GM12878 (cell line): ENCODE results near the gene C1orf35. TPM values are rescaled to one million over a fixed set of nuclear protein-coding genes. Genes with fewer than 3 reads are reported as not detected.
A peak's percentile ranks its signal among the peaks of the same experiment; 100 is the strongest.

ENCODE experiments used
- ATF2 ChIP-seq: IDR thresholded peaks from 2 replicates; pipeline ENCODE4 v1.6.1; 2012; ENCODE audit warnings: low read length, inconsistent platforms
- ATF7 ChIP-seq: fragments of 450-650 bp; IDR thresholded peaks from 2 replicates; pipeline ENCODE4 v1.6.1; 2016; ENCODE audit warnings: low read depth, mild to moderate bottlenecking
- BACH1 ChIP-seq: fragments of 450-650 bp; IDR thresholded peaks from 2 replicates; pipeline ENCODE4 v1.6.1; 2017; ENCODE audit warnings: mild to moderate bottlenecking, borderline replicate concordance
- BRCA1 ChIP-seq: IDR thresholded peaks from 2 replicates; pipeline ENCODE4 v1.6.1; 2011; ENCODE audit warnings: low read depth, low read length, improper control_type of control experiment
- CBX3 ChIP-seq: fragments of 200-600 bp; sonication (generic); IDR thresholded peaks from 2 replicates; pipeline ENCODE4 v1.6.1; 2016; ENCODE audit warnings: low read depth, borderline replicate concordance
- CEBPB ChIP-seq, 2 experiments: fragments of 150-350 bp in 1 of 2; IDR thresholded peaks; 2 replicates each; pipeline ENCODE4 v1.6.1; 2012 to 2014; ENCODE audit warnings: low read depth in 2 of 2, low read length in 2 of 2, borderline replicate concordance in 1 of 2, inconsistent platforms in 1 of 2
- CHD1 ChIP-seq: IDR thresholded peaks from 2 replicates; pipeline ENCODE4 v1.6.1; 2012; ENCODE audit warnings: low read depth, low read length, improper control_type of control experiment
- CREB1 ChIP-seq: IDR thresholded peaks from 2 replicates; pipeline ENCODE4 v1.6.1; 2012; ENCODE audit warnings: low read depth, mild to moderate bottlenecking, inconsistent platforms
- E2F4 ChIP-seq: IDR thresholded peaks from 2 replicates; pipeline ENCODE4 v1.6.1; 2012; ENCODE audit warnings: low read depth, low read length, improper control_type of control experiment
- GATAD2B ChIP-seq: fragments of 450-650 bp; conservative IDR thresholded peaks from 2 replicates; pipeline ENCODE4 v1.6.1; 2017; ENCODE audit warnings: low read depth, mild to moderate bottlenecking, moderate library complexity
- HCFC1 ChIP-seq: fragments of 150-350 bp; IDR thresholded peaks from 2 replicates; pipeline ENCODE4 v1.6.1; 2014; ENCODE audit warnings: low read length
- IRF3 ChIP-seq: fragments of 450-650 bp; IDR thresholded peaks from 2 replicates; pipeline ENCODE4 v1.6.1; 2014; ENCODE audit warnings: mild to moderate bottlenecking
- KAT2A ChIP-seq: conservative IDR thresholded peaks from 2 replicates; pipeline ENCODE4 v1.6.1; 2011; ENCODE audit warnings: low read depth, low read length; ENCODE audit not compliant: control insufficient read depth
- LARP7 ChIP-seq: fragments of 450-650 bp; IDR thresholded peaks from 2 replicates; pipeline ENCODE4 v1.6.1; 2017; ENCODE audit warnings: mild to moderate bottlenecking
- MTA2 ChIP-seq: fragments of 450-650 bp; IDR thresholded peaks from 2 replicates; pipeline ENCODE4 v1.6.1; 2016; ENCODE audit warnings: low read depth, mild to moderate bottlenecking, moderate library complexity
- MTA3 ChIP-seq: IDR thresholded peaks from 2 replicates; pipeline ENCODE4 v1.6.1; 2012; ENCODE audit warnings: low read length, inconsistent platforms, borderline replicate concordance
- NFYB ChIP-seq: IDR thresholded peaks from 2 replicates; pipeline ENCODE4 v1.6.1; 2011; ENCODE audit warnings: low read depth, mild to moderate bottlenecking, low read length, improper control_type of control experiment, moderate library complexity; ENCODE audit not compliant: insufficient read depth
- NR2C1 ChIP-seq: fragments of 450-650 bp; IDR thresholded peaks from 2 replicates; pipeline ENCODE4 v1.6.1; 2017; ENCODE audit warnings: antibody characterized with exemption, mild to moderate bottlenecking, moderate library complexity
- NR2C2 ChIP-seq: IDR thresholded peaks from 2 replicates; pipeline ENCODE4 v1.6.1; 2011; ENCODE audit warnings: borderline replicate concordance, low read depth; ENCODE audit not compliant: control insufficient read depth, insufficient read length
- POU2F2 ChIP-seq: IDR thresholded peaks from 3 replicates; pipeline ENCODE4 v1.6.1; 2011; ENCODE audit warnings: low read depth, mild to moderate bottlenecking, low read length, borderline replicate concordance
- RAD51 ChIP-seq: fragments of 450-650 bp; IDR thresholded peaks from 2 replicates; pipeline ENCODE4 v1.6.1; 2016; ENCODE audit warnings: moderate library complexity, mild to moderate bottlenecking, inconsistent platforms
- RELA ChIP-seq: fragments of 450-650 bp; IDR thresholded peaks from 2 replicates; pipeline ENCODE4 v1.8.0; 2014; ENCODE audit warnings: borderline replicate concordance; ENCODE audit not compliant: partially characterized antibody
- SIN3A ChIP-seq: IDR thresholded peaks from 2 replicates; pipeline ENCODE4 v1.6.1; 2012; ENCODE audit warnings: low read depth, low read length, improper control_type of control experiment
- SKIL ChIP-seq: fragments of 450-650 bp; IDR thresholded peaks from 2 replicates; pipeline ENCODE4 v1.6.1; 2017; ENCODE audit warnings: mild to moderate bottlenecking, low read depth, inconsistent platforms; ENCODE audit not compliant: poor library complexity, severe bottlenecking
- SMC3 ChIP-seq: IDR thresholded peaks from 2 replicates; pipeline ENCODE4 v1.6.1; 2011; ENCODE audit warnings: low read length, improper control_type of control experiment, borderline replicate concordance
- SUPT20H ChIP-seq: IDR thresholded peaks from 2 replicates; pipeline ENCODE4 v1.6.1; 2011; ENCODE audit warnings: low read depth, mild to moderate bottlenecking, low read length, moderate library complexity, borderline replicate concordance; ENCODE audit not compliant: control insufficient read depth
- TBL1XR1 ChIP-seq: IDR thresholded peaks from 2 replicates; pipeline ENCODE4 v1.6.1; 2012; ENCODE audit warnings: low read depth, low read length, improper control_type of control experiment
- polyA plus RNA-seq, 11 experiments: library from polyadenylated mRNA; depleted of rRNA in 4 of 11; unstranded in 6 of 11; stranded (reverse) in 5 of 11; fragments of >200 nt; fragmentation: Nextera tagmentation in 4 of 11; fragmentation: Illumina TruSeq in 1 of 11; extraction: Ambion mirVana in 4 of 11; extraction: Trizol in 1 of 11; gene quantifications; 1 replicate in 1 of 11; 2 replicates in 10 of 11; pipeline versions ENCODE4 v1.2.1 to v1.2.3, GENCODE V29; 2011 to 2016; ENCODE audit warnings: inconsistent platforms in 2 of 11, missing spikeins in 2 of 11, low read depth in 1 of 11
- total RNA-seq, 4 experiments: library from RNA; depleted of rRNA in 3 of 4; stranded (reverse); fragments of >200 nt in 3 of 4; fragmentation: Illumina TruSeq in 1 of 4; extraction: Trizol in 1 of 4; gene quantifications; 2 replicates each; pipeline versions ENCODE4 v1.2.1 to v1.2.3, GENCODE V29; 2013 to 2021

Gene C1orf35
- total and polyA plus RNA-seq, 10 of the 15 experiments (the other 5 are each of a cell fraction or from before 2014, with no cell fraction given), result 2.5 to 27.0 (median 10.6) TPM

GRCh38 chr1:228082214-228082917 is 20.8 kb downstream of the C1orf35 start, which contains the start of gene ARF1 (continued):
- peak; percentile 34 for TF ChIP-seq NR2C1
- TF ChIP-seq NFYB, result no peak
- peak; percentile 77 for TF ChIP-seq BACH1
- TF ChIP-seq E2F4, result no peak
- no peak for TF ChIP-seq MTA3
- TF ChIP-seq KAT2A, result no peak
- TF ChIP-seq HCFC1, result peak; percentile 55; the same call in 1 of the 2 replicates
- TF ChIP-seq CBX3, result no peak
- no peak for TF ChIP-seq ATF2
- TF ChIP-seq RELA, result peak; percentile 27
- TF ChIP-seq ATF7, result no peak
- peak; percentile 70; the same call in 2 of the 3 replicates for TF ChIP-seq POU2F2
- TF ChIP-seq BRCA1, result no peak
- TF ChIP-seq GATAD2B, result no peak; the same call in none of the 2 replicates
- TF ChIP-seq CHD1, result no peak
- no peak for TF ChIP-seq MTA2
- TF ChIP-seq RAD51, result no peak
- no peak for TF ChIP-seq NR2C2
- TF ChIP-seq CREB1, result peak; percentile 93
- TF ChIP-seq TBL1XR1, result no peak
- no peak for TF ChIP-seq SIN3A
- TF ChIP-seq SUPT20H, result no peak
- TF ChIP-seq SKIL, result no peak
- TF ChIP-seq LARP7, result peak; percentile 89
- no peak for TF ChIP-seq SMC3
- no peak for TF ChIP-seq CEBPB (IDR thresholded peaks at IDR 0.05; ENCODE audit: borderline replicate concordance in 1 of 2, low read depth in 2 of 2, low read length in 2 of 2)
- no peak for TF ChIP-seq IRF3
